Vagina (tissue), 2 donors: ENCODE data around the gene DDB1. TPM values are rescaled to one million over a fixed set of nuclear protein-coding genes. Genes with fewer than 3 reads are reported as not detected.

Source experiments
- DNase-seq, 2 donors: peaks; one replicate each; pipeline ENCODE4 v3.0.0-alpha.2; 2017; ENCODE audit errors: extremely low spot score in 2 of 2
- H3K27ac ChIP-seq: fragments of 200-600 bp; sonication (generic); one replicate; pipeline ENCODE4 v1.5.1; 2019
- H3K27me3 ChIP-seq: fragments of 200-600 bp; sonication (generic); one replicate; pipeline ENCODE4 v1.5.1; 2019
- H3K36me3 ChIP-seq, 2 donors: fragments of 200-600 bp; sonication (generic); one replicate each; pipeline ENCODE4 v1.5.1; 2017 to 2019
- H3K4me1 ChIP-seq: fragments of 200-600 bp; sonication (generic); one replicate; pipeline ENCODE4 v1.5.1; 2019
- H3K4me3 ChIP-seq, 2 donors: fragments of 200-600 bp; sonication (generic); 1 replicate in 1 of 2; 2 replicates in 1 of 2; pipeline ENCODE4 v1.5.1; 2016 to 2019
- H3K9me3 ChIP-seq: fragments of 200-600 bp; sonication (generic); one replicate; pipeline ENCODE4 v1.5.1; 2019
- CTCF ChIP-seq, 3 experiments: fragments of 450-650 bp in 2 of 3; fragments of 200-600 bp in 1 of 3; sonication (generic) in 1 of 3; IDR thresholded peaks; one replicate each; pipeline ENCODE4 v1.5.1; 2017 to 2019; ENCODE audit warnings: antibody characterized with exemption in 3 of 3, mild to moderate bottlenecking in 2 of 3, moderate library complexity in 2 of 3
- POLR2A ChIP-seq, 2 donors: fragments of 450-650 bp; IDR thresholded peaks; one replicate each; pipeline ENCODE4 v1.6.1; 2017; ENCODE audit warnings: antibody characterized with exemption in 2 of 2, mild to moderate bottlenecking in 2 of 2, moderate library complexity in 2 of 2
- POLR2AphosphoS5 ChIP-seq, 2 donors: sonication (generic); formaldehyde crosslinking; IDR thresholded peaks; one replicate each; pipeline ENCODE4 v1.9.0; 2017; ENCODE audit warnings: antibody characterized with exemption in 2 of 2, mild to moderate bottlenecking in 2 of 2, low read depth in 1 of 2; ENCODE audit not compliant: insufficient read depth in 1 of 2
- intact Hi-C: fragments of 100-400 bp; cut with DNase I; formaldehyde crosslinking; loops from one replicate; pipeline ENCODE4 v1.15.1; 2023
- total RNA-seq: library from RNA; depleted of rRNA; stranded (reverse); fragments of >200 nt; gene quantifications from one replicate; pipeline ENCODE4 v1.2.3, GENCODE V29; 2016

Gene DDB1
- total RNA-seq, 1 donor from 2014 or later = 132 TPM

GRCh38 chr11:61368646-61369045 is 35.7 kb upstream of the DDB1 start:
- Histone ChIP-seq H3K4me3 (no peak overlapping the region), H3K4me1 (peaks cover 24% of the 10 kb centered on the region), H3K36me3 (peaks cover 0 to 51% of the 10 kb centered on the region in 2 donors), H3K27ac (no peak overlapping the region), H3K27me3 (no peaks in the 10 kb centered on the region), H3K9me3 (no peaks in the 10 kb centered on the region)
- intact Hi-C loops = no loop called here
- no peak for DNase-seq
- TF ChIP-seq POLR2A (IDR thresholded peaks at IDR 0.05) (no peak), POLR2AphosphoS5 (IDR thresholded peaks at IDR 0.05; ENCODE audit: insufficient read depth in 1 of 2, low read depth in 1 of 2) (no peak), CTCF (IDR thresholded peaks at IDR 0.05) (no peak)

- peaks cover 0 to 51% of the 10 kb centered on the region in 2 donors for H3K36me3 ChIP-seq
- TF ChIP-seq POLR2A (IDR thresholded peaks at IDR 0.05) (no peak), CTCF (IDR thresholded peaks at IDR 0.05) (no peak), POLR2AphosphoS5 (IDR thresholded peaks at IDR 0.05; ENCODE audit: insufficient read depth in 1 of 2, low read depth in 1 of 2) (no peak)
- H3K4me1 ChIP-seq = peaks cover 37% of the 10 kb centered on the region
- DNase-seq = no peak
- intact Hi-C loops = no loop called here
- no peaks in the 10 kb centered on the region for H3K9me3 ChIP-seq
- H3K27ac ChIP-seq = no peak overlapping the region
- no peaks in the 10 kb centered on the region for H3K27me3 ChIP-seq
- H3K4me3 ChIP-seq = no peak overlapping the region
Measured at GRCh38 chr11:61367406-61367805, 34.5 kb upstream of the DDB1 start.

- TF ChIP-seq POLR2AphosphoS5 (IDR thresholded peaks at IDR 0.05; ENCODE audit: insufficient read depth in 1 of 2, low read depth in 1 of 2) (no peak), POLR2A (IDR thresholded peaks at IDR 0.05) (no peak), CTCF (IDR thresholded peaks at IDR 0.05) (no peak)
- Histone ChIP-seq H3K27me3 (no peaks in the 10 kb centered on the region), H3K27ac (no peak overlapping the region), H3K36me3 (peaks cover 0 to 47% of the 10 kb centered on the region in 2 donors), H3K4me1 (peaks cover 41% of the 10 kb centered on the region), H3K9me3 (no peaks in the 10 kb centered on the region), H3K4me3 (no peak overlapping the region)
- DNase-seq = no peak
- intact Hi-C loops = no loop called here
Measured at GRCh38 chr11:61364012-61364675, 31.2 kb upstream of the DDB1 start.

GRCh38 chr11:61362542-61362875 is 29.6 kb upstream of the DDB1 start:
- peaks cover 0 to 32% of the 10 kb centered on the region in 2 donors for H3K36me3 ChIP-seq
- intact Hi-C loops = no loop called here
- H3K4me1 ChIP-seq = peaks cover 42% of the 10 kb centered on the region
- H3K27ac ChIP-seq = peak overlapping the region; percentile 83
- H3K27me3 ChIP-seq = no peaks in the 10 kb centered on the region
- H3K9me3 ChIP-seq = no peaks in the 10 kb centered on the region
- no peak for DNase-seq
- H3K4me3 ChIP-seq = peak overlapping the region; percentile 56 to 72
- TF ChIP-seq CTCF (IDR thresholded peaks at IDR 0.05) (no peak), POLR2A (IDR thresholded peaks at IDR 0.05) (no peak), POLR2AphosphoS5 (IDR thresholded peaks at IDR 0.05; ENCODE audit: insufficient read depth in 1 of 2, low read depth in 1 of 2) (no peak)

- no peaks in the 10 kb centered on the region for H3K27me3 ChIP-seq
- TF ChIP-seq POLR2A (IDR thresholded peaks at IDR 0.05) (peak in 1 of 2 donors; percentile 65), POLR2AphosphoS5 (IDR thresholded peaks at IDR 0.05; ENCODE audit: insufficient read depth in 1 of 2, low read depth in 1 of 2) (peak; percentile 92 to 93), CTCF (IDR thresholded peaks at IDR 0.05) (no peak)
- peaks cover 42% of the 10 kb centered on the region for H3K4me1 ChIP-seq
- H3K36me3 ChIP-seq = peaks cover 0 to 26% of the 10 kb centered on the region in 2 donors
- DNase-seq = no peak
- intact Hi-C loops = no loop called here
- H3K4me3 ChIP-seq = peak within 1 kb of the TSS; percentile 56 to 72
- no peaks in the 10 kb centered on the region for H3K9me3 ChIP-seq
- peak within 1 kb of the TSS; percentile 83 for H3K27ac ChIP-seq
Measured at GRCh38 chr11:61361741-61362541, 29.0 kb upstream of the DDB1 start, which contains the start of the genes CYB561A3 and TMEM138. Gene CYB561A3 (minus strand): TSS chr11:61361882. CDS start chr11:61356713, 5,169 bp downstream. Gene TMEM138 (plus strand): TSS chr11:61362374. CDS start chr11:61364391, 2,017 bp downstream.
